Measurements from ENCODE around the gene COL26A1.

DNA sequence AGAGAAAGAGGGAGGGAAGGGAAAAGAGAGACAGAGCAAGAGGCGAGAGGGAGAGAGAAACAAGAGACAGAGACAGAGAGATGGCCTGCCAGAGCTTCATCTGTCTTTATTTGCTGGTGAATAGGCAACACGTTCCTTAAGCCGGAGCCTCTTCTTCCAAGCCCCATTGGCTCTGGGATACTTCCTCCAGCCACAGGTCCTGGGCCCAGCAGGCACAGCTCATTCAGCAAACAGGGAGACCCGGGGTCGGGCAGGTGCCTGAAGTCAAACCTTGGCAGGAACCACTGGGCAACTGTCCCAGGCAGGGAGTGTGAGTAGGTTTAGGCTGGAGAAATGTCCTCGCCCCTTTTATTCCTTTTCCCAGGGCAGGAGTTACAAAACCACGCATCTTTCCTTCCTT, 198.2 kb downstream of the COL26A1 start:
- TF ChIP-seq, protein P1, sequence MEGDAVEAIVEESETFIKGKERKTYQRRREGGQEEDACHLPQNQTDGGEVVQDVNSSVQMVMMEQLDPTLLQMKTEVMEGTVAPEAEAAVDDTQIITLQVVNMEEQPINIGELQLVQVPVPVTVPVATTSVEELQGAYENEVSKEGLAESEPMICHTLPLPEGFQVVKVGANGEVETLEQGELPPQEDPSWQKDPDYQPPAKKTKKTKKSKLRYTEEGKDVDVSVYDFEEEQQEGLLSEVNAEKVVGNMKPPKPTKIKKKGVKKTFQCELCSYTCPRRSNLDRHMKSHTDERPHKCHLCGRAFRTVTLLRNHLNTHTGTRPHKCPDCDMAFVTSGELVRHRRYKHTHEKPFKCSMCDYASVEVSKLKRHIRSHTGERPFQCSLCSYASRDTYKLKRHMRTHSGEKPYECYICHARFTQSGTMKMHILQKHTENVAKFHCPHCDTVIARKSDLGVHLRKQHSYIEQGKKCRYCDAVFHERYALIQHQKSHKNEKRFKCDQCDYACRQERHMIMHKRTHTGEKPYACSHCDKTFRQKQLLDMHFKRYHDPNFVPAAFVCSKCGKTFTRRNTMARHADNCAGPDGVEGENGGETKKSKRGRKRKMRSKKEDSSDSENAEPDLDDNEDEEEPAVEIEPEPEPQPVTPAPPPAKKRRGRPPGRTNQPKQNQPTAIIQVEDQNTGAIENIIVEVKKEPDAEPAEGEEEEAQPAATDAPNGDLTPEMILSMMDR (conservative IDR thresholded peaks at IDR 0.05; ENCODE audit: low read length) = no peak
- no peak for TF ChIP-seq EZH2phosphoT487 (IDR thresholded peaks at IDR 0.05; ENCODE audit: borderline replicate concordance, low read depth, low read length)

Data from OCI-LY7 (cell line).